Glutamatergic neuron (in vitro differentiated cells): ENCODE results near the gene HIPK4. TPM values are rescaled to one million over a fixed set of nuclear protein-coding genes. Genes with fewer than 3 reads are reported as not detected.

Experiments
- DNase-seq: peaks from one replicate; pipeline ENCODE4 v3.0.0; 2022
- H3K27ac Mint-ChIP-seq: one replicate; pipeline ENCODE4 v1.8.0; 2020; ENCODE audit warnings: mild to moderate bottlenecking, mixed read lengths, inconsistent platforms; ENCODE audit not compliant: unreplicated experiment
- H3K27me3 Mint-ChIP-seq: one replicate; pipeline ENCODE4 v1.8.0; 2020; ENCODE audit warnings: mild to moderate bottlenecking, moderate library complexity, mixed read lengths, inconsistent platforms; ENCODE audit not compliant: unreplicated experiment
- H3K36me3 Mint-ChIP-seq: one replicate; pipeline ENCODE4 v1.8.0; 2020; ENCODE audit warnings: mild to moderate bottlenecking, mixed read lengths, inconsistent platforms; ENCODE audit not compliant: unreplicated experiment
- H3K4me1 Mint-ChIP-seq: one replicate; pipeline ENCODE4 v1.8.0; 2020; ENCODE audit warnings: mild to moderate bottlenecking, low read depth, mixed read lengths, inconsistent platforms; ENCODE audit not compliant: unreplicated experiment
- H3K4me3 Mint-ChIP-seq: one replicate; pipeline ENCODE4 v1.8.0; 2020; ENCODE audit warnings: mild to moderate bottlenecking, mixed read lengths, inconsistent platforms; ENCODE audit not compliant: unreplicated experiment
- H3K9me3 Mint-ChIP-seq: one replicate; pipeline ENCODE4 v1.8.0; 2020; ENCODE audit warnings: mild to moderate bottlenecking, moderate library complexity, mixed read lengths, inconsistent platforms; ENCODE audit not compliant: unreplicated experiment
- CTCF ChIP-seq: fragments of 200-600 bp; sonication (generic); IDR thresholded peaks from one replicate; pipeline ENCODE4 v1.5.0; 2021; ENCODE audit not compliant: partially characterized antibody, unreplicated experiment
- total RNA-seq: library from RNA; stranded (reverse); fragmentation: NEBNext Ultra II Directional; extraction: Animal tissue kit (Norgen Biotek cat#: 25700); gene quantifications from one replicate; pipeline ENCODE4 v1.2.1, GENCODE V29; 2021; ENCODE audit not compliant: unreplicated experiment

The HIPK4 gene
- total RNA-seq, 1 donor from 2014 or later, result not detected

GRCh38 chr19:40365010-40365409 lies 25.0 kb downstream of the HIPK4 start:
- peak overlapping the region; percentile 74 for H3K27ac Mint-ChIP-seq
- DNase-seq, result no peak
- no peaks in the 10 kb centered on the region for H3K36me3 Mint-ChIP-seq

GRCh38 chr19:40363069-40363468 lies 26.9 kb downstream of the HIPK4 start:
- H3K36me3 Mint-ChIP-seq, result no peaks in the 10 kb centered on the region
- no peak overlapping the region for H3K27ac Mint-ChIP-seq
- H3K4me3 Mint-ChIP-seq, result no peak overlapping the region
- peaks cover 15% of the 10 kb centered on the region for H3K9me3 Mint-ChIP-seq
- peaks cover 16% of the 10 kb centered on the region for H3K4me1 Mint-ChIP-seq
- H3K27me3 Mint-ChIP-seq, result peaks cover 9% of the 10 kb centered on the region
- TF ChIP-seq CTCF, result no peak
- no peak for DNase-seq

More at GRCh38 chr19:40365010-40365409, 25.0 kb downstream of the HIPK4 start:
- Mint-ChIP-seq H3K27me3 (peaks cover 14% of the 10 kb centered on the region), H3K4me3 (peak overlapping the region; percentile 85), H3K9me3 (peaks cover 16% of the 10 kb centered on the region), H3K4me1 (peaks cover 20% of the 10 kb centered on the region)
- no peak for TF ChIP-seq CTCF

GRCh38 chr19:40362160-40362559 lies 27.8 kb downstream of the HIPK4 start:
- Mint-ChIP-seq H3K27ac (no peak overlapping the region), H3K4me3 (no peak overlapping the region)

GRCh38 chr19:40360708-40361241 lies 29.2 kb downstream of the HIPK4 start:
- peaks cover 19% of the 10 kb centered on the region for H3K4me1 Mint-ChIP-seq
- DNase-seq, result no peak
- peaks cover 5% of the 10 kb centered on the region for H3K36me3 Mint-ChIP-seq
- peaks cover 6% of the 10 kb centered on the region for H3K9me3 Mint-ChIP-seq
- H3K4me3 Mint-ChIP-seq, result no peak overlapping the region
- peaks cover 3% of the 10 kb centered on the region for H3K27me3 Mint-ChIP-seq
- TF ChIP-seq CTCF, result no peak
- peak overlapping the region; percentile 34 for H3K27ac Mint-ChIP-seq

More at GRCh38 chr19:40362160-40362559, 27.8 kb downstream of the HIPK4 start:
- H3K4me1 Mint-ChIP-seq, result peaks cover 14% of the 10 kb centered on the region
- H3K27me3 Mint-ChIP-seq, result peaks cover 6% of the 10 kb centered on the region
- no peak for TF ChIP-seq CTCF
- H3K9me3 Mint-ChIP-seq, result peaks cover 8% of the 10 kb centered on the region
- no peaks in the 10 kb centered on the region for H3K36me3 Mint-ChIP-seq
- no peak for DNase-seq

- H3K27ac Mint-ChIP-seq, result peak overlapping the region; percentile 64
- peaks cover 2% of the 10 kb centered on the region for H3K27me3 Mint-ChIP-seq
- peak overlapping the region; percentile 23 for H3K4me3 Mint-ChIP-seq
- DNase-seq, result no peak
- peaks cover 16% of the 10 kb centered on the region for H3K4me1 Mint-ChIP-seq
- TF ChIP-seq CTCF, result no peak
- H3K36me3 Mint-ChIP-seq, result peaks cover 5% of the 10 kb centered on the region
- H3K9me3 Mint-ChIP-seq, result peaks cover 8% of the 10 kb centered on the region
Measured at GRCh38 chr19:40360020-40360707, 29.8 kb downstream of the HIPK4 start.
